Stimulated activated CD8-positive, alpha-beta memory T cell treated with anti-CD3 and anti-CD28 coated beads, Interleukin-7, amount 100 ng/mL, for 1 hour (primary cell): ENCODE results near the gene NOSIP.

ENCODE experiments used
- DNase-seq, 2 donors: peaks; one replicate each; pipeline ENCODE4 v3.0.0-alpha.2; 2020; ENCODE audit warnings: low read depth in 2 of 2

Gene NOSIP

GRCh38 chr19:49573009-49573408 is 7.3 kb downstream of the NOSIP start:
- DNase-seq, result no peak

- no peak for DNase-seq
Observed at GRCh38 chr19:49570997-49571676, 9.2 kb downstream of the NOSIP start.

GRCh38 chr19:49570138-49570856 is 10.1 kb downstream of the NOSIP start:
- no peak for DNase-seq

GRCh38 chr19:49567861-49568441 is 12.4 kb downstream of the NOSIP start:
- no peak for DNase-seq

GRCh38 chr19:49566302-49566701 is 14.1 kb downstream of the NOSIP start:
- DNase-seq, result no peak

- no peak for DNase-seq
Observed at GRCh38 chr19:49565261-49565660, 15.1 kb downstream of the NOSIP start.

- DNase-seq, result no peak
Observed at GRCh38 chr19:49564616-49565045, 15.7 kb downstream of the NOSIP start.

GRCh38 chr19:49560358-49560900 is 19.9 kb downstream of the NOSIP start:
- no peak for DNase-seq

GRCh38 chr19:49559928-49560327 is 20.4 kb downstream of the NOSIP start:
- DNase-seq, result no peak

GRCh38 chr19:49559443-49559842 is 20.9 kb downstream of the NOSIP start:
- DNase-seq, result no peak

GRCh38 chr19:49558591-49558990 is 21.8 kb downstream of the NOSIP start:
- DNase-seq, result no peak

- no peak for DNase-seq
Observed at GRCh38 chr19:49557641-49558325, 22.6 kb downstream of the NOSIP start.

GRCh38 chr19:49556412-49557398 is 23.7 kb downstream of the NOSIP start:
- no peak for DNase-seq

GRCh38 chr19:49555600-49556411 is 24.6 kb downstream of the NOSIP start:
- DNase-seq, result peak in 1 of 2 donors; percentile 66

- DNase-seq, result no peak
Observed at GRCh38 chr19:49554701-49555181, 25.6 kb downstream of the NOSIP start.

GRCh38 chr19:49553451-49554271 is 26.7 kb downstream of the NOSIP start:
- no peak for DNase-seq

- no peak for DNase-seq
Observed at GRCh38 chr19:49552749-49553148, 27.6 kb downstream of the NOSIP start.

GRCh38 chr19:49551531-49551930 is 28.8 kb downstream of the NOSIP start:
- no peak for DNase-seq

- no peak for DNase-seq
Observed at GRCh38 chr19:49549045-49549444, 31.3 kb downstream of the NOSIP start.
